Activated CD4-positive, alpha-beta T cell treated with anti-CD3 and anti-CD28 coated beads, Interleukin-2, amount 10 ng/mL, durations not matched to agents 24 days and 14 days (primary cell): ENCODE results near the gene RBM25. TPM values are rescaled to one million over a fixed set of nuclear protein-coding genes. Genes with fewer than 3 reads are reported as not detected.
A peak's percentile ranks its signal among the peaks of the same experiment; 100 is the strongest.

Experiments used
- DNase-seq: peaks from one replicate; pipeline ENCODE4 v3.0.0; 2022
- H3K27ac Mint-ChIP-seq: one replicate; pipeline ENCODE4 v1.8.0; 2022; ENCODE audit warnings: mild to moderate bottlenecking, mixed read lengths
- H3K27me3 Mint-ChIP-seq: one replicate; pipeline ENCODE4 v1.8.0; 2022; ENCODE audit warnings: mixed read lengths
- H3K36me3 Mint-ChIP-seq: one replicate; pipeline ENCODE4 v1.8.0; 2022; ENCODE audit warnings: low read depth, mild to moderate bottlenecking, mixed read lengths
- H3K4me1 Mint-ChIP-seq: one replicate; pipeline ENCODE4 v1.8.0; 2021; ENCODE audit warnings: mixed read lengths
- H3K4me3 Mint-ChIP-seq: one replicate; pipeline ENCODE4 v1.8.0; 2022; ENCODE audit warnings: mild to moderate bottlenecking, moderate library complexity, mixed read lengths
- H3K9me3 Mint-ChIP-seq: one replicate; pipeline ENCODE4 v1.8.0; 2021; ENCODE audit warnings: mixed read lengths
- intact Hi-C: fragments of 100-400 bp; cut with micrococcal nuclease; formaldehyde crosslinking; loops from one replicate; pipeline ENCODE4 v1.15.1; 2023
- total RNA-seq: library from RNA; stranded (reverse); gene quantifications from 2 replicates; pipeline ENCODE4 v1.2.3, GENCODE V29; 2022

RBM25 gene
- total RNA-seq, 1 donor from 2014 or later: 127 TPM

- no peaks in the 10 kb centered on the region for H3K4me1 Mint-ChIP-seq
- H3K4me3 Mint-ChIP-seq: no peak overlapping the region
- no peak for DNase-seq
- no peak overlapping the region for H3K27ac Mint-ChIP-seq
- H3K9me3 Mint-ChIP-seq: no peaks in the 10 kb centered on the region
- H3K36me3 Mint-ChIP-seq: peaks cover 39% of the 10 kb centered on the region
- intact Hi-C loops: no loop called here
- H3K27me3 Mint-ChIP-seq: no peaks in the 10 kb centered on the region
Measured at GRCh38 chr14:73125746-73126145, 67.4 kb downstream of the RBM25 start.

DNA sequence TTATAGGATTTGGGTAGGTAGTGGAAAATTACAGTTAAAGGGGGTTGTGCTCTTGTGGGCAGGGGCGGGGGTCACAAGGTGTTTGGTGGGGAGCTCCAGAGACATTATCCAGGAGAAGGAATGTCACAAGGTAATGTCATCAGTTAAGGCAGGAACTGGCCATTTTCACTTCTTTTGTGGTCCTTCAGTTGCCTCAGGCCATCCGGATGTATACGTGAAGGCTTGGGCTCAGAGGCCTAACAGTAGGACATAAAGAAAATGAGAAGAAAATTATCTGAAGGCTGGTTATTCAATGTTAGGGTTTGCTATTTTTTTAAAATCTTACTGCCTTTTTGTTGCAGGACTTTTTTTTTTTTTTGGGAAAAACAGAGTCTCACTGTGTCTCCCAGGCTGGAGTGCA lies 75.5 kb downstream of the RBM25 start:
- intact Hi-C loops: no loop called here
- no peak overlapping the region for H3K4me3 Mint-ChIP-seq

DNA sequence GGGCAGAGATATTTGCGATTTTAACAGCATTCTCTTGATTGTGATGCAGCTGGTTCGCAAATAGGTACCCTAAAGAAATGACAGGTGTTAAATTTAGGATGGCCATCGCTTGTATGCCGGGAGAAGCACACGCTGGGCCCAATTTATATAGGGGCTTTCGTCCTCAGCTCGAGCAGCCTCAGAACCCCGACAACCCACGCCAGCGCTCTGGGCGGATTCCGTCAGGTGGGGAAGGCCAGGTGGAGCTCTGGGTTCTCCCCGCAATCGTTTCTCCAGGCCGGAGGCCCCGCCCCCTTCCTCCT lies 77.7 kb downstream of the RBM25 start:
- Mint-ChIP-seq H3K4me1 (peaks cover 25% of the 10 kb centered on the region), H3K27me3 (no peaks in the 10 kb centered on the region), H3K36me3 (peaks cover 17% of the 10 kb centered on the region), H3K27ac (peak overlapping the region; percentile 99), H3K4me3 (peak overlapping the region; percentile 93), H3K9me3 (peaks cover 12% of the 10 kb centered on the region)
- DNase-seq: no peak
- intact Hi-C loops: loop anchor here (1.0 to 5.0 kb wide), 3 partner anchors 78 to 323 kb away; partner anchors contain the start of genes NUMB, RBM25 and ZFYVE1

More for the DNA sequence above, 75.5 kb downstream of the RBM25 start:
- Mint-ChIP-seq H3K9me3 (peaks cover 12% of the 10 kb centered on the region), H3K27ac (no peak overlapping the region), H3K4me1 (peaks cover 20% of the 10 kb centered on the region), H3K36me3 (peaks cover 15% of the 10 kb centered on the region), H3K27me3 (no peaks in the 10 kb centered on the region)
- no peak for DNase-seq

GRCh38 chr14:73136387-73137225 lies 78.3 kb downstream of the RBM25 start, which contains the start of gene PSEN1:
Gene PSEN1, plus strand, starts transcription at chr14:73136507. Its CDS starts 11,513 bp downstream, at chr14:73148020.
- Mint-ChIP-seq H3K4me3 (peak within 1 kb of the TSS; percentile 93), H3K36me3 (peaks cover 19% of the 10 kb centered on the region), H3K27ac (peak within 1 kb of the TSS; percentile 99), H3K4me1 (peaks cover 27% of the 10 kb centered on the region), H3K9me3 (peaks cover 12% of the 10 kb centered on the region), H3K27me3 (no peaks in the 10 kb centered on the region)
- intact Hi-C loops: loop anchor here (1.0 to 5.0 kb wide), 3 partner anchors 78 to 322 kb away; partner anchors contain the start of genes NUMB, RBM25 and ZFYVE1
- DNase-seq: peak; percentile 100

GRCh38 chr14:73140811-73141323 lies 82.5 kb downstream of the RBM25 start:
- Mint-ChIP-seq H3K27me3 (no peaks in the 10 kb centered on the region), H3K36me3 (peaks cover 19% of the 10 kb centered on the region), H3K27ac (peak overlapping the region; percentile 13), H3K4me3 (no peak overlapping the region), H3K9me3 (no peaks in the 10 kb centered on the region), H3K4me1 (peaks cover 40% of the 10 kb centered on the region)
- intact Hi-C loops: no loop called here
- no peak for DNase-seq

DNA sequence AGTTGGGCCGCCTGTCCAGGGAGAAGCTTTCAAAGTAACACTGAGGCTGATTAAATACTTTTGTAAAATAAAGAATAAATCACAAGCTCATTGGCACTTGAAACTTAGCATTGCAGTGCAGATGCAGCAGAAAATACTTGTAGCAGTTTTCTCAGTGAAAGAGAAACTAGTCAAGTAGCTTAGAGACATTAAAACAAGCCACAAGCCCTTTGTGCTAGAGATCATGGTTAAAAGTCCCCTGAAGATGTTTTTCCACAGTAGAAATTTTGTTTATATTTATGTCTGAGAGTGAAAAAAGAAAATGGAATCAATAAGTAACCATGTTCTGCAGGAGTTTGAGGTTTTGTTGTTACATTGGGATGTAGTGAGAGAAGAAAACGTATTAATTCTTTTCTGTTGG lies 83.9 kb downstream of the RBM25 start:
- Mint-ChIP-seq H3K9me3 (no peaks in the 10 kb centered on the region), H3K4me1 (peaks cover 34% of the 10 kb centered on the region), H3K36me3 (peaks cover 17% of the 10 kb centered on the region), H3K27ac (peak overlapping the region; percentile 75), H3K27me3 (no peaks in the 10 kb centered on the region), H3K4me3 (peak overlapping the region; percentile 4)
- intact Hi-C loops: no loop called here
- no peak for DNase-seq

- intact Hi-C loops: no loop called here
- Mint-ChIP-seq H3K4me1 (peaks cover 29% of the 10 kb centered on the region), H3K36me3 (peaks cover 14% of the 10 kb centered on the region), H3K9me3 (no peaks in the 10 kb centered on the region), H3K27me3 (no peaks in the 10 kb centered on the region), H3K4me3 (peak overlapping the region; percentile 10), H3K27ac (peak overlapping the region; percentile 75)
- no peak for DNase-seq
Measured at GRCh38 chr14:73143003-73143402, 84.7 kb downstream of the RBM25 start.

DNA sequence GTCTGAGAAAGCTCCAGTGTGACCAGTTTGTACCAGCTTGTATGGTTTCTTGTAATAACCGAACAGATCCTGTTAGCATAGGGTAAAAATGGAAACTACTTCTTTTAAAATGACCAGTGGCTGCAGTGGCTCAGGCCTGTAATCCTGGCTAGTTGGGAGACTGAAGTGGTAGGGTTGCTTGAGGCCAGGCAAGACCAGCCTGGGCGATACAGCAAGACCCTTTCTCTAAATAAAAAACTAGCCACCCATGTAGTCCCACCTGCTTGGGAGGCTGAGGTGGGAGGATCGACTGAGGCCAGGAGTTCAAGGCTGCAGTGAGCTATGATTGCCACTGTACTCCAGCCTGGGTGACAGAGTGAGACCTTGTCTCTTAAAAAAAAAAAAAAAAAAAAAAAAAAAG lies 85.3 kb downstream of the RBM25 start:
- Mint-ChIP-seq H3K4me3 (no peak overlapping the region), H3K27ac (no peak overlapping the region), H3K36me3 (peaks cover 17% of the 10 kb centered on the region), H3K4me1 (peaks cover 29% of the 10 kb centered on the region), H3K27me3 (no peaks in the 10 kb centered on the region), H3K9me3 (no peaks in the 10 kb centered on the region)
- intact Hi-C loops: no loop called here
- no peak for DNase-seq

GRCh38 chr14:73145371-73145770 lies 87.0 kb downstream of the RBM25 start:
- Mint-ChIP-seq H3K27me3 (no peaks in the 10 kb centered on the region), H3K4me1 (peaks cover 29% of the 10 kb centered on the region)
- intact Hi-C loops: no loop called here

DNA sequence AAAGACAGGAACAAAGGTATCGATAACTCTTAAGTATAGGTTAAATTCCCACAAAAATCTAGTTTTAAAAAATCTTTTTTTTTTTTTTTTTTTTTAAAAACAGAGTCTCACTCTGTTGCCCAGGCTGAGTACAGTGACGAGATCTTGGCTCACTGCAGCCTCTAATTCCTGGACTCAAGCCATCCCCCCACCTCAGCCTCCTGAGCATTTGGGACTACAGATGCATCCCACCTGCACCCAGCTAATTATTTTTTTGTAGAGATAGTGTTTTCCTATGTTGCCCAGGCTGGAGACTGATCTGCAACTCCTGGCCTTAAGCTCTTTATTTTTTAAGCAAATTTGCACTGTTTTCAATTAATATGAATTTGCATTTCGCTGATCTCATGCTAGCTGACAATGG lies 87.8 kb downstream of the RBM25 start:
- no peaks in the 10 kb centered on the region for H3K27me3 Mint-ChIP-seq
- intact Hi-C loops: no loop called here
- no peak for DNase-seq
- H3K9me3 Mint-ChIP-seq: no peaks in the 10 kb centered on the region
- H3K4me3 Mint-ChIP-seq: no peak overlapping the region
- H3K4me1 Mint-ChIP-seq: peaks cover 23% of the 10 kb centered on the region
- H3K36me3 Mint-ChIP-seq: peaks cover 28% of the 10 kb centered on the region
- H3K27ac Mint-ChIP-seq: no peak overlapping the region

More at GRCh38 chr14:73145371-73145770, 87.0 kb downstream of the RBM25 start:
- DNase-seq: no peak
- H3K4me3 Mint-ChIP-seq: no peak overlapping the region
- no peaks in the 10 kb centered on the region for H3K9me3 Mint-ChIP-seq
- peaks cover 29% of the 10 kb centered on the region for H3K36me3 Mint-ChIP-seq
- H3K27ac Mint-ChIP-seq: no peak overlapping the region

- no peak for DNase-seq
- peaks cover 6% of the 10 kb centered on the region for H3K4me1 Mint-ChIP-seq
- intact Hi-C loops: no loop called here
- peaks cover 33% of the 10 kb centered on the region for H3K36me3 Mint-ChIP-seq
- H3K27ac Mint-ChIP-seq: no peak overlapping the region
- no peaks in the 10 kb centered on the region for H3K9me3 Mint-ChIP-seq
- H3K27me3 Mint-ChIP-seq: no peaks in the 10 kb centered on the region
- H3K4me3 Mint-ChIP-seq: no peak overlapping the region
Measured at GRCh38 chr14:73149753-73150152, 91.4 kb downstream of the RBM25 start.

DNA sequence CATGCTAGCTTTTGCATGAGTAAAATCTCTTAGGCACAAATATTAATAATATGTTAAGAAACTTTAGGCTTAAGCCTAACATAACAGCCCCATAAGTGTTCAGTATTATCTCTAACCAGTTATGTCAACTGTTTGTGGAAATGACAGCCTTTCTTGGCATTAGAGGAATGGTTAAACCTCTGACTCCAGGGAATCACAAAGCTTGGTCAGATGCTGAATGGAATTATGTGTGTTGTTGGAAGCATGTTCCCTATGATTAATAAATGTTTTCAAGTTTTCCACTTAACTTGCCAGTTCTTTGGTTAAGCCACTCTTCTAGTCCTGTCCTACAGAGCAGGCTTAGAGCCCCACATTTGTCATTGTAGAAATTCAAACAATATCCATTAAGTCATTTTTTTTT lies 94.9 kb downstream of the RBM25 start:
- Mint-ChIP-seq H3K36me3 (peaks cover 37% of the 10 kb centered on the region), H3K4me3 (no peak overlapping the region), H3K27ac (no peak overlapping the region), H3K9me3 (no peaks in the 10 kb centered on the region), H3K27me3 (no peaks in the 10 kb centered on the region), H3K4me1 (no peaks in the 10 kb centered on the region)
- DNase-seq: no peak
- intact Hi-C loops: no loop called here

GRCh38 chr14:73162251-73162650 lies 103.9 kb downstream of the RBM25 start:
- Mint-ChIP-seq H3K27ac (no peak overlapping the region), H3K9me3 (no peaks in the 10 kb centered on the region), H3K4me3 (no peak overlapping the region), H3K27me3 (no peaks in the 10 kb centered on the region), H3K36me3 (peaks cover 55% of the 10 kb centered on the region), H3K4me1 (no peaks in the 10 kb centered on the region)
- DNase-seq: no peak
- intact Hi-C loops: no loop called here

- H3K9me3 Mint-ChIP-seq: no peaks in the 10 kb centered on the region
- no peaks in the 10 kb centered on the region for H3K4me1 Mint-ChIP-seq
- DNase-seq: no peak
- H3K4me3 Mint-ChIP-seq: no peak overlapping the region
- H3K27ac Mint-ChIP-seq: no peak overlapping the region
- no peaks in the 10 kb centered on the region for H3K27me3 Mint-ChIP-seq
- intact Hi-C loops: loop anchor here (2.0 kb wide), 1 partner anchor 54 kb away; no protein-coding TSS in a partner anchor
- peaks cover 45% of the 10 kb centered on the region for H3K36me3 Mint-ChIP-seq
Measured at GRCh38 chr14:73166399-73166798, 108.1 kb downstream of the RBM25 start.
